Measurements from ENCODE around the gene NEU2. TPM values are rescaled to one million over a fixed set of nuclear protein-coding genes. Genes with fewer than 3 reads are reported as not detected.

NEU2 gene
- total and polyA plus RNA-seq, 2 of the 13 experiments (the other 11 are each of a cell fraction or from before 2014, with no cell fraction given), result not detected

DNA sequence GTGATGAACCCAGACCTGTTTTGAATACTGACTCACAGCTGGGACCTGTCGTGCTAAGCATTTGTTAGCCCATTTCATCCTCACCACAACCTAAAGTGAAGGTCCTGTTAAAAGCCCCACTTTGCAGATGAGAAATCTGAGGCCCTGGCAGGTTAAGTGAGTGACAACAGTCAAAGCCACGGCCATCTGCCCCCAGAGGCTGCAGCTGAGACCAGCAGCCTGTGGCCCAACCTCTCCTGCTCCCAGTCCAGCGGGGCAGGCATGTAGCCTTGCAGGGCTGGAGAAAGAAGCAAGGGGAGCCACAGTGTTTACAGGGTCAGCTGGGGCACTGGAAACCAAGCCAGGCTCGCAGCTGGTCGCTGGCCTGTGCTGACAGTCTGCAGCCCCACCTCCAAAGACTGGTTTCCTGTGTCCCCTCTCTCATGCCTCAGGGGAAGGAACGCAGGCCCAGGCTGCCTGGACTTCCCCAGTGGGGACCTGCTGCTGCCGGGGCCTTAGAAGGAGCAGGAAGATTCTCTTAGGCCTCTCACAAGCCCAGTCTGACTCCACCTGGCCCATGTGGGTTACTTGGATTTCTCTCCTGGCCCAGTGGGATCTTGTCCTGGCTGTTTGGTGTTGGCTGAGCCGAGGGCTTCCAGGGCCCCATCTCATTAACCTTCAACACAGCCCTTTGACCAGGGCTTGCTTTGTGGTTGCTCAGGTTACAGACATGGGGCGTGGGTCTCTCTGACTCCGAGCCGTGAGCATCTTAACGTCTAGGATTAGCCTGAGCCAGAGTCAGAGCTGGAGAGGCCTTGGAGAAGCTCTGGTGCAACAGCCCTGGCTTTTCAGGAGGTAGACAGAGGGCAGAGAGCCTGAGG is 29.3 kb downstream of the NEU2 start (continued):
- TF ChIP-seq, protein P1, sequence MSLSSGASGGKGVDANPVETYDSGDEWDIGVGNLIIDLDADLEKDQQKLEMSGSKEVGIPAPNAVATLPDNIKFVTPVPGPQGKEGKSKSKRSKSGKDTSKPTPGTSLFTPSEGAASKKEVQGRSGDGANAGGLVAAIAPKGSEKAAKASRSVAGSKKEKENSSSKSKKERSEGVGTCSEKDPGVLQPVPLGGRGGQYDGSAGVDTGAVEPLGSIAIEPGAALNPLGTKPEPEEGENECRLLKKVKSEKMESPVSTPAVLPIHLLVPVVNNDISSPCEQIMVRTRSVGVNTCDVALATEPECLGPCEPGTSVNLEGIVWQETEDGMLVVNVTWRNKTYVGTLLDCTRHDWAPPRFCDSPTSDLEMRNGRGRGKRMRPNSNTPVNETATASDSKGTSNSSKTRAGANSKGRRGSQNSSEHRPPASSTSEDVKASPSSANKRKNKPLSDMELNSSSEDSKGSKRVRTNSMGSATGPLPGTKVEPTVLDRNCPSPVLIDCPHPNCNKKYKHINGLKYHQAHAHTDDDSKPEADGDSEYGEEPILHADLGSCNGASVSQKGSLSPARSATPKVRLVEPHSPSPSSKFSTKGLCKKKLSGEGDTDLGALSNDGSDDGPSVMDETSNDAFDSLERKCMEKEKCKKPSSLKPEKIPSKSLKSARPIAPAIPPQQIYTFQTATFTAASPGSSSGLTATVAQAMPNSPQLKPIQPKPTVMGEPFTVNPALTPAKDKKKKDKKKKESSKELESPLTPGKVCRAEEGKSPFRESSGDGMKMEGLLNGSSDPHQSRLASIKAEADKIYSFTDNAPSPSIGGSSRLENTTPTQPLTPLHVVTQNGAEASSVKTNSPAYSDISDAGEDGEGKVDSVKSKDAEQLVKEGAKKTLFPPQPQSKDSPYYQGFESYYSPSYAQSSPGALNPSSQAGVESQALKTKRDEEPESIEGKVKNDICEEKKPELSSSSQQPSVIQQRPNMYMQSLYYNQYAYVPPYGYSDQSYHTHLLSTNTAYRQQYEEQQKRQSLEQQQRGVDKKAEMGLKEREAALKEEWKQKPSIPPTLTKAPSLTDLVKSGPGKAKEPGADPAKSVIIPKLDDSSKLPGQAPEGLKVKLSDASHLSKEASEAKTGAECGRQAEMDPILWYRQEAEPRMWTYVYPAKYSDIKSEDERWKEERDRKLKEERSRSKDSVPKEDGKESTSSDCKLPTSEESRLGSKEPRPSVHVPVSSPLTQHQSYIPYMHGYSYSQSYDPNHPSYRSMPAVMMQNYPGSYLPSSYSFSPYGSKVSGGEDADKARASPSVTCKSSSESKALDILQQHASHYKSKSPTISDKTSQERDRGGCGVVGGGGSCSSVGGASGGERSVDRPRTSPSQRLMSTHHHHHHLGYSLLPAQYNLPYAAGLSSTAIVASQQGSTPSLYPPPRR (CRISPR knock-in tag; IDR thresholded peaks at IDR 0.05; ENCODE audit: borderline replicate concordance), result peak; percentile 66; the same call in 1 of the 2 replicates
- TF ChIP-seq ZNF260 (CRISPR knock-in tag; IDR thresholded peaks at IDR 0.05; ENCODE audit: borderline replicate concordance, low read depth), result no peak
- no peak for TF ChIP-seq ZNF557 (CRISPR knock-in tag; IDR thresholded peaks at IDR 0.05)
- TF ChIP-seq GTF3A (CRISPR knock-in tag; conservative IDR thresholded peaks at IDR 0.05), result 0 out of 2 replicates have a peak, but pooled peaks have one; percentile 72
- TF ChIP-seq ZNF670 (CRISPR knock-in tag; IDR thresholded peaks at IDR 0.05; ENCODE audit: borderline replicate concordance), result no peak
- TF ChIP-seq KLF6 (CRISPR knock-in tag; IDR thresholded peaks at IDR 0.05), result peak; percentile 84
- 0 out of 2 replicates have a peak, but pooled peaks have one; percentile 50 for TF ChIP-seq YEATS2 (CRISPR knock-in tag; IDR thresholded peaks at IDR 0.05; ENCODE audit: borderline replicate concordance)
- TF ChIP-seq MAFF (IDR thresholded peaks at IDR 0.05; ENCODE audit: low read depth, low read length), result no peak
- TF ChIP-seq ZNF484 (CRISPR knock-in tag; IDR thresholded peaks at IDR 0.05; ENCODE audit: borderline replicate concordance, low read depth), result no peak
- no peak for TF ChIP-seq CHD2 (IDR thresholded peaks at IDR 0.05; ENCODE audit: low read depth, low read length)
- peak; percentile 40; the same call in 1 of the 2 replicates for TF ChIP-seq JUN (CRISPR knock-in tag; IDR thresholded peaks at IDR 0.05)
- no peak for TF ChIP-seq PLRG1 (conservative IDR thresholded peaks at IDR 0.05)
- TF ChIP-seq ZNF101 (CRISPR knock-in tag; IDR thresholded peaks at IDR 0.05; ENCODE audit: borderline replicate concordance, low read depth), result no peak
- TF ChIP-seq, protein P2, sequence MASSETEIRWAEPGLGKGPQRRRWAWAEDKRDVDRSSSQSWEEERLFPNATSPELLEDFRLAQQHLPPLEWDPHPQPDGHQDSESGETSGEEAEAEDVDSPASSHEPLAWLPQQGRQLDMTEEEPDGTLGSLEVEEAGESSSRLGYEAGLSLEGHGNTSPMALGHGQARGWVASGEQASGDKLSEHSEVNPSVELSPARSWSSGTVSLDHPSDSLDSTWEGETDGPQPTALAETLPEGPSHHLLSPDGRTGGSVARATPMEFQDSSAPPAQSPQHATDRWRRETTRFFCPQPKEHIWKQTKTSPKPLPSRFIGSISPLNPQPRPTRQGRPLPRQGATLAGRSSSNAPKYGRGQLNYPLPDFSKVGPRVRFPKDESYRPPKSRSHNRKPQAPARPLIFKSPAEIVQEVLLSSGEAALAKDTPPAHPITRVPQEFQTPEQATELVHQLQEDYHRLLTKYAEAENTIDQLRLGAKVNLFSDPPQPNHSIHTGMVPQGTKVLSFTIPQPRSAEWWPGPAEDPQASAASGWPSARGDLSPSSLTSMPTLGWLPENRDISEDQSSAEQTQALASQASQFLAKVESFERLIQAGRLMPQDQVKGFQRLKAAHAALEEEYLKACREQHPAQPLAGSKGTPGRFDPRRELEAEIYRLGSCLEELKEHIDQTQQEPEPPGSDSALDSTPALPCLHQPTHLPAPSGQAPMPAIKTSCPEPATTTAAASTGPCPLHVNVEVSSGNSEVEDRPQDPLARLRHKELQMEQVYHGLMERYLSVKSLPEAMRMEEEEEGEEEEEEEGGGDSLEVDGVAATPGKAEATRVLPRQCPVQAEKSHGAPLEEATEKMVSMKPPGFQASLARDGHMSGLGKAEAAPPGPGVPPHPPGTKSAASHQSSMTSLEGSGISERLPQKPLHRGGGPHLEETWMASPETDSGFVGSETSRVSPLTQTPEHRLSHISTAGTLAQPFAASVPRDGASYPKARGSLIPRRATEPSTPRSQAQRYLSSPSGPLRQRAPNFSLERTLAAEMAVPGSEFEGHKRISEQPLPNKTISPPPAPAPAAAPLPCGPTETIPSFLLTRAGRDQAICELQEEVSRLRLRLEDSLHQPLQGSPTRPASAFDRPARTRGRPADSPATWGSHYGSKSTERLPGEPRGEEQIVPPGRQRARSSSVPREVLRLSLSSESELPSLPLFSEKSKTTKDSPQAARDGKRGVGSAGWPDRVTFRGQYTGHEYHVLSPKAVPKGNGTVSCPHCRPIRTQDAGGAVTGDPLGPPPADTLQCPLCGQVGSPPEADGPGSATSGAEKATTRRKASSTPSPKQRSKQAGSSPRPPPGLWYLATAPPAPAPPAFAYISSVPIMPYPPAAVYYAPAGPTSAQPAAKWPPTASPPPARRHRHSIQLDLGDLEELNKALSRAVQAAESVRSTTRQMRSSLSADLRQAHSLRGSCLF (CRISPR knock-in tag; IDR thresholded peaks at IDR 0.05; ENCODE audit: borderline replicate concordance), result no peak
- 0 out of 2 replicates have a peak, but pooled peaks have one; percentile 46 for TF ChIP-seq NFIB (CRISPR knock-in tag; IDR thresholded peaks at IDR 0.05; ENCODE audit: borderline replicate concordance)
- TF ChIP-seq ADNP (CRISPR knock-in tag; IDR thresholded peaks at IDR 0.05), result peak; percentile 95
- no peak for TF ChIP-seq GABPA (IDR thresholded peaks at IDR 0.05; ENCODE audit: low read depth, low read length)
- peak; percentile 53; the same call in 1 of the 2 replicates for TF ChIP-seq GABPA (CRISPR knock-in tag; IDR thresholded peaks at IDR 0.05; ENCODE audit: low read depth)
- peak; percentile 57; the same call in 1 of the 2 replicates for TF ChIP-seq RBFOX2 (IDR thresholded peaks at IDR 0.05; ENCODE audit: low read depth, low read length)
- no peak; the same call in 1 of the 2 replicates for TF ChIP-seq AKAP8 (CRISPR knock-in tag; IDR thresholded peaks at IDR 0.05)
- peak; percentile 51 for TF ChIP-seq ZNF547 (CRISPR knock-in tag; IDR thresholded peaks at IDR 0.05)

Measured in HepG2 (cell line).